HepG2 (cell line): Measurements from ENCODE around the gene RNF149. TPM values are rescaled to one million over a fixed set of nuclear protein-coding genes. Genes with fewer than 3 reads are reported as not detected.

ENCODE experiments used
- AHDC1 ChIP-seq: sonication (generic); formaldehyde crosslinking; IDR thresholded peaks from 2 replicates; pipeline ENCODE4 v1.5.1; 2020; ENCODE audit warnings: mild to moderate bottlenecking, missing genetic modification reagents, borderline replicate concordance
- ARID3A ChIP-seq: IDR thresholded peaks from 2 replicates; pipeline ENCODE4 v1.6.1; 2012; ENCODE audit warnings: low read depth, low read length, improper control_type of control experiment
- ARNT2 ChIP-seq: sonication (generic); formaldehyde crosslinking; IDR thresholded peaks from 2 replicates; pipeline ENCODE4 v1.8.0; 2022; ENCODE audit warnings: mild to moderate bottlenecking, low read depth, missing genetic modification reagents, moderate library complexity
- CEBPZ ChIP-seq: IDR thresholded peaks from 2 replicates; pipeline ENCODE4 v1.6.1; 2012; ENCODE audit warnings: low read length, improper control_type of control experiment
- CSRNP2 ChIP-seq: sonication (generic); formaldehyde crosslinking; conservative IDR thresholded peaks from 2 replicates; pipeline ENCODE4 v1.8.0; 2022; ENCODE audit warnings: low read depth, missing genetic modification reagents
- FOXP4 ChIP-seq: sonication (generic); formaldehyde crosslinking; IDR thresholded peaks from 2 replicates; pipeline ENCODE4 v1.4.0; 2020; ENCODE audit warnings: missing genetic modification reagents
- GABPA ChIP-seq, 2 experiments: IDR thresholded peaks; 2 replicates each; pipeline ENCODE4 v1.6.1; 2011 to 2016; ENCODE audit warnings: low read depth in 2 of 2, low read length in 1 of 2, missing biosample characterization in 1 of 2, missing genetic modification characterization in 1 of 2
- MYC ChIP-seq: sonication (generic); formaldehyde crosslinking; IDR thresholded peaks from 2 replicates; pipeline ENCODE4 v1.9.0; 2021; ENCODE audit warnings: missing genetic modification reagents, borderline replicate concordance
- NKX3-1 ChIP-seq: sonication (generic); formaldehyde crosslinking; IDR thresholded peaks from 2 replicates; pipeline ENCODE4 v1.5.0; 2020; ENCODE audit warnings: missing genetic modification reagents
- TFDP2 ChIP-seq: sonication (generic); formaldehyde crosslinking; IDR thresholded peaks from 2 replicates; pipeline ENCODE4 v1.4.0; 2020; ENCODE audit warnings: missing genetic modification reagents
- ZKSCAN8 ChIP-seq: IDR thresholded peaks from 2 replicates; pipeline ENCODE4 v1.6.1; 2016; ENCODE audit warnings: borderline replicate concordance, missing genetic modification reagents, missing compliant biosample characterization
- polyA plus RNA-seq, 8 experiments: library from polyadenylated mRNA; depleted of rRNA in 3 of 8; stranded (reverse) in 7 of 8; unstranded in 1 of 8; fragments of >200 nt; fragmentation: Illumina TruSeq in 4 of 8; extraction: Trizol in 4 of 8; gene quantifications; 2 replicates each; pipeline versions ENCODE4 v1.2.1 to v1.2.3, GENCODE V29; 2011 to 2016; ENCODE audit warnings: low read depth in 4 of 8, missing spikeins in 1 of 8, mixed read lengths in 1 of 8; ENCODE audit not compliant: insufficient read depth in 1 of 8
- total RNA-seq, 5 experiments: library from RNA; depleted of rRNA; stranded (reverse); fragments of >200 nt; fragmentation: Illumina TruSeq; extraction: Trizol; gene quantifications; 2 replicates each; pipeline ENCODE4 v1.2.3, GENCODE V29; 2016; ENCODE audit warnings: low read depth in 1 of 5

Gene RNF149
- total and polyA plus RNA-seq, 2 of the 13 experiments (the other 11 are each of a cell fraction or from before 2014, with no cell fraction given), result 87.6 to 109 TPM

- TF ChIP-seq ARID3A (no peak), AHDC1 (CRISPR knock-in tag) (peak; percentile 36; the same call in 1 of the 2 replicates), CEBPZ (no peak), ARNT2 (CRISPR knock-in tag) (peak; percentile 74; the same call in 1 of the 2 replicates), MYC (peak; percentile 86; the same call in 1 of the 2 replicates), ZKSCAN8 (CRISPR knock-in tag) (peak; percentile 20), GABPA (IDR thresholded peaks at IDR 0.05; ENCODE audit: low read depth, low read length) (no peak), GABPA (CRISPR knock-in tag; IDR thresholded peaks at IDR 0.05; ENCODE audit: low read depth) (no peak), TFDP2 (CRISPR knock-in tag) (0 out of 2 replicates have a peak, but pooled peaks have one; percentile 18), FOXP4 (peak; percentile 67; the same call in 1 of the 2 replicates), CSRNP2 (CRISPR knock-in tag) (no peak), NKX3-1 (CRISPR knock-in tag) (no peak)
These were observed 21.9 kb upstream of the RNF149 start (continued) for GRCh38 chr2:101330253-101330933.
